Hippocampal formation (tissue), 2 donors: Measurements from ENCODE around the gene CLC.
"Not testable (repeated sequence)": the region's sequence is repeated elsewhere in the genome, so short reads cannot be mapped to it uniquely, and the experiment has no call there.

Source experiments
- DNase-seq, 2 donors: peaks; one replicate each; lab custom pipeline; 2025; lab: John Stamatoyannopoulos, UW

CLC gene

DNA sequence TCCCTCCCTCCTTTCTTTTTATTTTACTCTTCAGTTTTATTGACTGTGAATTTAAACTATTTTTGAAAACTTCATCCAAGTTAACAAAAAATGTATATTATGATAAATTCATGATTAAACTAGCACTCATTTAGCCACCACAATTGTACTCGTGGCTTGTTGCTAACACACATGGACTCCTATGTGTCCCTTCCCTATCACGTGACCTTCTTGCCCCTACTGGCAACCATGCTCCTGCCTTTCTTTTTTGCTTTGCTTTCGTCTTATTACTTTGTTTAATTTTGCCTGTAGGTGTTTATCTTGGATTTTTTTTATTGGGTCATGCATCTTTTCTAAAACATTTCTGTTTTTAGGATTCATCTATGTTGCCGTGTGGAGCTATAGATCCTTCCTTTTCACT is 8.2 kb downstream of the CLC start:
- no peak for DNase-seq

DNA sequence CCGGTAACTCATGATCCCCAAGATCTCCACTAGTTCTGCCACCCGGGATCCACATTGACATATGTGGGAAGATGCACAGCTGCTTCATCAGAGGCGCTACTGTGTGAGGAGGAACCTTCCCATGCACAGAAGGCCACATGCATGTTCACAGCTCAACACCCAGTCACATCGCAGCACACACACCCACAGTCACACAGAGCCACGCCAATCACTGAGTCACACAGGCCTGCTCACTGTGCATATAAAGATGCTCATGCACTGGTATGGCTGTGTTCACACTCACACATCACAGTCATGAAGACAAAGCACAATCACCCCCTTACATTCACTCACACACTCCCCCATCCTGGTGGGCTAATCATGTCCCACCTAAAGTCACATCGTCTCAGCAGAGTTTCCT is 9.8 kb downstream of the CLC start:
- DNase-seq: no peak

- no peak for DNase-seq
These were observed 10.6 kb downstream of the CLC start for GRCh38 chr19:39727070-39727800.

GRCh38 chr19:39725995-39726394 is 11.8 kb downstream of the CLC start:
- DNase-seq: no peak

- not testable (repeated sequence) for DNase-seq
These were observed 17.7 kb downstream of the CLC start for GRCh38 chr19:39720144-39720543.

DNA sequence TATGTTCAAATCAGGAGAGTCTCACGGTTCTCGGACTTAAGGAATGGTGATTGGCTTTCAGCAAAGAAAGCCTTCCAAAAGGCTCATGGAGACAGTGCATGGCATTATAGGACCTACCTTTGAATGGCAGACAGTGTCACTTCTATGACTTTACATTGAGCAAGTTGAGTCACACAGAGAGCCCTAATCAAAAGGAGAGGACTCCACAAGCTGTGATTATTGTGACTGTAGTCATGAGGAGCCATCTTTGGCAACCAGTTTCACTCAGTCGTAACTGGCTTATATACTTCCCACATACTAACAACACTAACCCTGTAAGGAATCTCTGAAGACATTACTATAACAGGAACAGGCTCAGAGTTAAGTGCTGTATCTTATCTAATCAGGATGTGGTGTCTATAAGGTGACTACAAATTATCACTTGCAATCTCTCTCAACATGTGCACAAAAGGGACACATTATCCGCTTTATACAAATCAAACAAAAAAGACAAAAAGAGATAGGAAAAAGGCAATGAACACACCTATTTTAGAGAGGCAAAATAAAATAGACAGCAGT is 27.4 kb downstream of the CLC start:
- no peak for DNase-seq

GRCh38 chr19:39709026-39709872 is 28.6 kb downstream of the CLC start:
- no peak for DNase-seq

DNA sequence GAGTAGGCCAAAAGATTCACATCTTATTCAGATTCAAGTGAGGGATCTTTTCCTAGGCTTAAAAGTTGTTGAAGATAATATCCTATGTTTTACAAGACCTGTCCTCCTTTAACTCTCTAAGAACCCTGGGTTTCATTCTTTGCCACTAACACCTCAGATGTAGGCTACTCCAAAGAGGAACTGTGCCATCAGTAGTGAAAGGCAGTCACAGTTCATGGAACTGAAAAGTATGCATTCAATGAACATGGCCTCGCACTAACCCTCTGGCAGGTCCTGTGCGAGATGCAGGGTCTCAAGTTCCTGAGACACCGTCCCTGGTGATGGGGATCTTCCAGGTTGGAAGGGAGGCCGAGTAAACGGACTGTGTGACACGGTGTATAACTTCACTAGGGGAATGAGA is 29.2 kb downstream of the CLC start:
- DNase-seq: no peak

GRCh38 chr19:39705578-39706188 is 32.1 kb downstream of the CLC start:
- no peak for DNase-seq

- no peak for DNase-seq
These were observed 33.4 kb downstream of the CLC start, which contains the start of gene LGALS14 for GRCh38 chr19:39704181-39705044. TSS of gene LGALS14 (plus strand) at chr19:39704481. CDS start at chr19:39704529, 48 bp downstream.

DNA sequence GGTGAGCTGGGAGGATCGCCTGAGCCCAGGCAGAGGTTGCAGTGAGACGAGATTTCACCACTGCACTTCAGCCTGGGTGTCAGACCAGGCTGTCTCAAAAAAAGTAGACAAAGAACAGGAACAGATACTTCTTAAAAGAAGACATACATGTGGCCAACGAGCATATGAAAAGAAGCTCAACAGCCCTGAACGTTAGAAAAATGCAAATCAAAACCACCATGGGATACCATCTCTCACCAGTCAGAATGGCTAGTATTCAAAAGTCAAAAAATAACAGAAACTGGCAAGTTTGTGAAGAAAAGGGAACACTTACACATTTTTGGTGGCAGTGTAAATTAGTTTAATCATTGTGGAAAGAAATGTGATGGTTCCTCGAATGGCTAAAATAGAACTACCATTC is 36.5 kb downstream of the CLC start:
- DNase-seq: no peak

- DNase-seq: no peak
These were observed 39.3 kb downstream of the CLC start for GRCh38 chr19:39698535-39698934.

DNA sequence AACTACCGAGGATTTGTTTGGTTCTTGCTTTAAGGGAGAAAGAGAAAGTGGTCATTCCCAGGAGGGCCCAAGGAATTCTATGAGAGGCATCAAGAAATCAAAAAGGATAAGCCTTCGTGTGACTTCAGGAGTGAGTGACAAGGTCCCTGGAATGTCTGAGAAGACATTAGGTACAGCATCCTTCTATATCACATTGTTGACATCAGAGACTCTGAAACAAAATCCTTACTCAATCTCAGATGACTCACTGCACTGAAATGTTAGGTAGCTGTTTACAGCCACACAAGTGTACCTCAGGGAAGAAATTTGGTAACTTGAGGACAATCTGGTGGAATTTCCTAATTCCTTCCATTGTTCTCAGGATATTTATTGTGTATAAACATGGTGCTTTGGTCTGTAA is 41.4 kb downstream of the CLC start:
- DNase-seq: no peak

DNA sequence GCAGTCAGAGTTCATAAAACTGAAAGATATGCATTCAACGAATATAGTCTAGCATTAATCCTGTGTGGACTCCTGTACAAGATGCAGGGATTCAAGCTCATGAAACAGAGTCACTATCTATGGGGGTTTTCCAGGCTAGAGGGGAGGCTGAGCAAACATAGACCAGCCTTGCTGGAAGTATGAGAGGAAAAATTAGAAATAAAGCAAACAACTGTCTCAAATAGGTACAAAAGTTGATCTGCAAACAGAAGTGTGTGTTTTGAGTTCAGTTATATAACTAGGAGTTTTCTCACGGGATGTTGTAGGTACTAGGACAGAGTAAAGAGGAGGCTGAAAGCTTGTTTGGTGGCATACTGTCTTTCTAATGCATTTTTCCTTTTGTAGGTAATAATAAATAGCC is 42.1 kb downstream of the CLC start:
- no peak for DNase-seq

GRCh38 chr19:39692822-39693221 is 45.0 kb downstream of the CLC start:
- DNase-seq: no peak

GRCh38 chr19:39692166-39692565 is 45.7 kb downstream of the CLC start:
- no peak for DNase-seq

GRCh38 chr19:39688637-39689036 is 49.2 kb downstream of the CLC start:
- not testable (repeated sequence) for DNase-seq

DNA sequence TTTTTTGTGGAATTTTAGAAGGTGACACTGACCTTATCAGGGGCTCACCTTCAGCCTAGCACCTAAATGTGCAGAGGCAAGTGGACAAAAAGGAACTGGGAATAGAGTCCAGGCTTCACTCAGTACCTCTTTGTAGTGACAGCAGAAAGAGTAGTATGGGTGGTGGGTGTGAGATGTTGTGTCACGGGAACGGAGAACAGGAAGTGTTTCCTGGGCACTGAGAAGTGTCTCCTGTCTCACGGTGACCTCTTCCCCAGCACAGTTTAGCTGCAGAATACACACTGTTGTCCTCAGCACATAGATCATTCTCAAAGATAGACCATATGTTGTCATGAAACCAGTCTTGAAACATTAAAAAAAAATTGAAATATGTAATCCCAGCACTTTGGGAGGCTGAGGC is 51.1 kb downstream of the CLC start:
- no peak for DNase-seq

GRCh38 chr19:39684267-39684666 is 53.6 kb downstream of the CLC start:
- DNase-seq: no peak

- no peak for DNase-seq
These were observed 56.4 kb downstream of the CLC start for GRCh38 chr19:39681416-39681815.
